Natural killer cell treated with Interleukin-12 subunit alpha and Interleukin-12 subunit beta and Interleukin-15 and Interleukin-18, amount 100 ng/mL, for 72 hours (primary cell): Measurements from ENCODE around the gene OAS3. TPM values are rescaled to one million over a fixed set of nuclear protein-coding genes. Genes with fewer than 3 reads are reported as not detected.
A peak's percentile ranks its signal among the peaks of the same experiment; 100 is the strongest.

Source experiments
- ATAC-seq, 2 donors: fragments of 150-1000 bp; cut with Tn5 transposase in 1 of 2; sonication (Bioruptor Pico), chemical (Tn5 transposase) in 1 of 2; 2 replicates each; pipeline ENCODE4 v1.10.0; 2021
- DNase-seq: peaks from one replicate; pipeline ENCODE4 v3.0.0; 2022; ENCODE audit warnings: low spot score
- H3K27ac Mint-ChIP-seq, 2 donors: 1 replicate in 1 of 2; 2 replicates in 1 of 2; pipeline ENCODE4 v1.8.0; 2022; ENCODE audit warnings: mixed read lengths in 2 of 2, mild to moderate bottlenecking in 1 of 2, moderate library complexity in 1 of 2
- H3K27me3 Mint-ChIP-seq, 2 donors: 1 replicate in 1 of 2; 2 replicates in 1 of 2; pipeline ENCODE4 v1.8.0; 2022; ENCODE audit warnings: mixed read lengths in 2 of 2
- H3K36me3 Mint-ChIP-seq: one replicate; pipeline ENCODE4 v1.8.0; 2022; ENCODE audit warnings: mixed read lengths
- H3K4me1 Mint-ChIP-seq, 2 donors: 1 replicate in 1 of 2; 2 replicates in 1 of 2; pipeline ENCODE4 v1.8.0; 2022; ENCODE audit warnings: low read depth in 2 of 2, mixed read lengths in 2 of 2, mild to moderate bottlenecking in 1 of 2
- H3K4me3 Mint-ChIP-seq: one replicate; pipeline ENCODE4 v1.8.0; 2022; ENCODE audit warnings: mixed read lengths
- H3K9me3 Mint-ChIP-seq: 2 replicates; pipeline ENCODE4 v1.8.0; 2022; ENCODE audit warnings: mixed read lengths
- total RNA-seq, 2 donors: library from RNA; stranded (reverse); gene quantifications; one replicate each; pipeline ENCODE4 v1.2.3, GENCODE V29; 2022

The OAS3 gene
- total RNA-seq, 2 donors from 2014 or later, result 20.1 to 22.5 TPM

DNA sequence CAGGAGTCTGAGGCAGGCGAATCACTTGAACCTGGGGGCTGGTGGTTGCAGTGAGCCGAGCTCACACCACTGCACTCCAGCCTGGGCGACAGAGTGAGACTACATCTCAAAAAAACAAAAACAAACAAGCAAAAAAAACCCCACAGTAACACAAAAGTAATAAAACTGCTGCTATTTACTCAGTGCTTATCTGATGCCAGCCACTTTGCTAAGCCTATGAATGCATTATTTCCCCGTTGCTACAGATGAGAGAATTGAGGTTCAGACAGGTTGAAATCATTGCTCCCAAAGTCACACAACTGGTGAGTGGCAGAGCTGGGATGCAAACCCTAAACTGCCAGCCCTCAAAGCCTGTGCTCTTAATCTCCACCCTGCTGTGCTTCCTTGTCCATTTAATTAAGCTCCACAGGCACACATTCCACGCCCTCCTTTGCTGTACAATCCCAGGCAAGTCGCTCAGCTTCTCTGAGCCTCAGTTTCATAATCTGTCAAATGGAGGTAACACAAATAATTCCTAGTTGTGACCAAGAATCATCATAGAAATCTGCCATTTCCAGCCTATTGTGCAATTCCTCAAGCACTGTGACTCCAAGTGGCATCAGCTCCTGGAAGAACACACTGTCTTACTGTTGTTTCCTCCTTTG, 5.7 kb upstream of the OAS3 start:
- Mint-ChIP-seq H3K4me1 (peaks cover 5 to 6% of the 10 kb centered on the region in 2 donors), H3K36me3 (no peaks in the 10 kb centered on the region), H3K27me3 (no peaks in the 10 kb centered on the region), H3K27ac (peak overlapping the region in 1 of 2 donors; percentile 26), H3K4me3 (no peak overlapping the region), H3K9me3 (peaks cover under 1% of the 10 kb centered on the region)
- ATAC-seq (no peak), DNase-seq (no peak)

GRCh38 chr12:112933129-112933505, 5.2 kb upstream of the OAS3 start:
- peak overlapping the region in 1 of 2 donors; percentile 26 for H3K27ac Mint-ChIP-seq
- DNase-seq, result no peak
- peaks cover 10% of the 10 kb centered on the region in 2 donors for H3K4me1 Mint-ChIP-seq
- no peaks in the 10 kb centered on the region for H3K27me3 Mint-ChIP-seq
- H3K36me3 Mint-ChIP-seq, result no peaks in the 10 kb centered on the region
- H3K4me3 Mint-ChIP-seq, result no peak overlapping the region
- H3K9me3 Mint-ChIP-seq, result no peaks in the 10 kb centered on the region
- ATAC-seq, result no peak

- H3K36me3 Mint-ChIP-seq, result no peaks in the 10 kb centered on the region
- DNase-seq (no peak), ATAC-seq (no peak)
- H3K4me3 Mint-ChIP-seq, result no peak overlapping the region
- H3K27me3 Mint-ChIP-seq, result no peaks in the 10 kb centered on the region
- peaks cover 26 to 31% of the 10 kb centered on the region in 2 donors for H3K4me1 Mint-ChIP-seq
- peak overlapping the region in 1 of 2 donors; percentile 70 for H3K27ac Mint-ChIP-seq
- H3K9me3 Mint-ChIP-seq, result no peaks in the 10 kb centered on the region
These were observed 2.0 kb upstream of the OAS3 start for GRCh38 chr12:112936264-112936663.

DNA sequence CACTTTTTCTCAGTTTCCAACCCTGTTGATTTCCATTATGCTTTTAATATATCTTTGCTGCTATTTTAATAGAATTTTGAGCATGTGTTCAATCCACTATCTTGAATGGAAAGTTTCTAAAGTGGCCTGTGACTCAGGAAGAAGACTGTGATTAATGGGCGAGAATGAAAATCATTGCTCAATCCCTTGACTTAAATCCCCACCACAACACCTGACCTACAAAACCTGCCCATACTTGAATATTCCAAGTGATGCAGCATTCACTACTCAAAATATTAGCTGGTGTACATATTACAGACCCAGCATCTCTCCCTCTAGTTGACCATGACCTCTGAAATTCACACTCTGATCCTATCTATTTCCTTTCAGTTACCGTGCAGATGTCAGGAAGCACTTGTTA, 1.3 kb upstream of the OAS3 start:
- peak overlapping the region; percentile 70 to 83 for H3K27ac Mint-ChIP-seq
- no peaks in the 10 kb centered on the region for H3K36me3 Mint-ChIP-seq
- ATAC-seq (no peak), DNase-seq (no peak)
- H3K4me3 Mint-ChIP-seq, result peak overlapping the region; percentile 3
- H3K9me3 Mint-ChIP-seq, result no peaks in the 10 kb centered on the region
- H3K4me1 Mint-ChIP-seq, result peaks cover 26 to 31% of the 10 kb centered on the region in 2 donors
- no peaks in the 10 kb centered on the region for H3K27me3 Mint-ChIP-seq

GRCh38 chr12:112938751-112939150, 477 bp downstream of the OAS3 start:
- no peaks in the 10 kb centered on the region for H3K36me3 Mint-ChIP-seq
- ATAC-seq, result no peak

DNA sequence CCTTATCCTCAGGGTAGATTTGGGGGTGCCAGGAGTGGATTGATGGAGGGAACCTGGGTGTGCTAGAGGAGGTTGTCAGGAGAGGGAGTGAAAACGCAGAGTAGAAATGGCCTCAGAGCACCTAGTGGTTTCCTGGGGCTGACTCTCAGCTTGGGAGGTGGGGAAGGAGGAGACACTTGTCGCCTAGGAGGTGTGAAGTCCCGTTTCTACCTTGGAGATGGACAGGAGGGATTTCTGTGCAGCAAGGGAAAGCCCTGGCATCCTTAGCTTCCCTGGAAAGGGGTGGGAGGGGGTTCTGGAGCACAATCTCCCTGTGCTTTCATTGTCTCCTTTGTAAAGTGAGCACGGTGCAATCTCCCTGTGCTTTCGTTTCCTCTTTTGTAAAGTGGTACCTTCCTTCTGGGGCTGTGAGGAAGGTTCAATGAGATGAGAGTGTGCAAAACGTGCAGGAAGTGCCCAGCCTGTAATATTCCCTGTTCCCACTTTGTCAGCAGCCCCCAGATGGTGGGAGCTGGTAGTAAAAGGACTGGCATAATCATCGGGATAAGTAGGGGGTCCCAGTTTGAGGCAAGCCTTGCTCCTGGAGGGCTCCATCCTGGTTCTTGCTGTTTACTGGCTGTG, 1.6 kb downstream of the OAS3 start:
- ATAC-seq (no peak), DNase-seq (no peak)
- peak overlapping the region; percentile 83 for H3K4me3 Mint-ChIP-seq
- peaks cover 7% of the 10 kb centered on the region for H3K36me3 Mint-ChIP-seq
- H3K4me1 Mint-ChIP-seq, result peaks cover 26 to 38% of the 10 kb centered on the region in 2 donors
- no peaks in the 10 kb centered on the region for H3K27me3 Mint-ChIP-seq
- no peaks in the 10 kb centered on the region for H3K9me3 Mint-ChIP-seq
- peak overlapping the region; percentile 70 to 83 for H3K27ac Mint-ChIP-seq

More at GRCh38 chr12:112938751-112939150, 477 bp downstream of the OAS3 start:
- H3K4me1 Mint-ChIP-seq, result peaks cover 26 to 31% of the 10 kb centered on the region in 2 donors
- peak overlapping the region; percentile 70 to 83 for H3K27ac Mint-ChIP-seq
- H3K27me3 Mint-ChIP-seq, result no peaks in the 10 kb centered on the region
- DNase-seq, result no peak
- H3K9me3 Mint-ChIP-seq, result no peaks in the 10 kb centered on the region
- peak overlapping the region; percentile 83 for H3K4me3 Mint-ChIP-seq

- Mint-ChIP-seq H3K4me1 (peaks cover 26 to 38% of the 10 kb centered on the region in 2 donors), H3K27me3 (no peaks in the 10 kb centered on the region), H3K9me3 (no peaks in the 10 kb centered on the region), H3K27ac (no peak overlapping the region), H3K4me3 (no peak overlapping the region), H3K36me3 (peaks cover 8% of the 10 kb centered on the region)
- no peak for ATAC-seq
- no peak for DNase-seq
These were observed 3.5 kb downstream of the OAS3 start for GRCh38 chr12:112941528-112942335.

GRCh38 chr12:112942572-112942971, 4.3 kb downstream of the OAS3 start:
- H3K4me1 Mint-ChIP-seq, result peaks cover 21 to 32% of the 10 kb centered on the region in 2 donors
- H3K4me3 Mint-ChIP-seq, result no peak overlapping the region
- no peaks in the 10 kb centered on the region for H3K27me3 Mint-ChIP-seq
- H3K27ac Mint-ChIP-seq, result no peak overlapping the region
- H3K36me3 Mint-ChIP-seq, result peaks cover 11% of the 10 kb centered on the region
- no peak for ATAC-seq
- DNase-seq, result no peak
- H3K9me3 Mint-ChIP-seq, result no peaks in the 10 kb centered on the region

DNA sequence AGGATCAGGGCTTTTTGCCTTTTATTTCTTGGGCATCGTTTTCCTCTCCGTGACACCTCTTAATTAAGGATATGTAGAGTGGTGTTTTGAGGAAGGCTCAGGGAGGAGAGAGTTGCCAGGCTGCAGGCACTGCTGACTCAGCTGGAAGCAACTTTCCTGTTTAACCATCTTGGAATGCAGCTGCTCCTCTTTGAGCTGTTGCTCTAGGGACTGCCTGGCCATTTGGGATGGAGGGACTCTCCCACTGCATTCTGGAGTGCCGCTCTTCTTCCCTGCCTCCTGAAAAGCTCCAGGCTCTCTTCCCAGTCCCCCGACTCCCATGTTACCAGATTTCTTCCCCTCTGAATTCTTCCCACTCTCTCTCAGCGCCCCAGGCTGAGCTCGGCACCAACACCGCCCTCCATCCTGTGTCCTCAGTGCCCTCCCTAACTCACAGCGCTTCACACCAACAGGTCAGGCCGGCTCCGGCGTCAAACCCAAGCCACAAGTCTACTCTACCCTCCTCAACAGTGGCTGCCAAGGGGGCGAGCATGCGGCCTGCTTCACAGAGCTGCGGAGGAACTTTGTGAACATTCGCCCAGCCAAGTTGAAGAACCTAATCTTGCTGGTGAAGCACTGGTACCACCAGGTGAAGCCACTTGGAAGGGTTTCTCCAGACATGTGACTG, 5.9 kb downstream of the OAS3 start:
- Mint-ChIP-seq H3K36me3 (peaks cover 12% of the 10 kb centered on the region), H3K4me3 (no peak overlapping the region), H3K9me3 (no peaks in the 10 kb centered on the region), H3K4me1 (peaks cover 12 to 21% of the 10 kb centered on the region in 2 donors), H3K27me3 (no peaks in the 10 kb centered on the region), H3K27ac (no peak overlapping the region)
- DNase-seq (no peak), ATAC-seq (no peak)

GRCh38 chr12:112945515-112945914, 7.2 kb downstream of the OAS3 start:
- peaks cover 0 to 7% of the 10 kb centered on the region in 2 donors for H3K4me1 Mint-ChIP-seq
- peaks cover 12% of the 10 kb centered on the region for H3K36me3 Mint-ChIP-seq
- H3K27me3 Mint-ChIP-seq, result no peaks in the 10 kb centered on the region
- no peak overlapping the region for H3K27ac Mint-ChIP-seq
- H3K9me3 Mint-ChIP-seq, result no peaks in the 10 kb centered on the region
- H3K4me3 Mint-ChIP-seq, result no peak overlapping the region
- DNase-seq (no peak), ATAC-seq (no peak)

GRCh38 chr12:112946236-112947000, 8.1 kb downstream of the OAS3 start:
- Mint-ChIP-seq H3K27me3 (no peaks in the 10 kb centered on the region), H3K4me1 (peaks cover 0 to 7% of the 10 kb centered on the region in 2 donors), H3K9me3 (no peaks in the 10 kb centered on the region), H3K4me3 (no peak overlapping the region), H3K27ac (no peak overlapping the region), H3K36me3 (peaks cover 12% of the 10 kb centered on the region)
- ATAC-seq, result no peak
- DNase-seq, result no peak

DNA sequence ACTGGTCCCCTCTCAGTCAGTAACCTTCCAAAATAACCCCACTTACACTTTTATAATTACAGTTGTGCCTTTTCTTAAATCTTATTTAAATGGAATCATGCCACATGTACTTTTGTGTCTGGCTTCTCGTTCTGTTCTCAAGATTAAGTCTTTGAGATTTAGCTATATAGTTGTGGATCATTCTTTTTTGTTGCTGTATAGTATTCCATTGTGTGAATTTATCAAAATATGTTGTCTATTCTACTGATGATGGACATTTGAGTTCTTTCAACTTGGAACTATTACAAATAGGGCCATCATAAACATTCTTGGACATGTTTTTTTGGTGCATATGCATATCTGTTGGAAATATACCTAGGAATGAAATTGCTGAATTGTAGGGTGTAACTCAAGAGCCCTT, 9.0 kb downstream of the OAS3 start:
- DNase-seq, result no peak
- no peaks in the 10 kb centered on the region for H3K9me3 Mint-ChIP-seq
- H3K4me1 Mint-ChIP-seq, result peaks cover 0 to 7% of the 10 kb centered on the region in 2 donors
- no peak overlapping the region for H3K27ac Mint-ChIP-seq
- H3K36me3 Mint-ChIP-seq, result peaks cover 16% of the 10 kb centered on the region
- no peak for ATAC-seq
- no peaks in the 10 kb centered on the region for H3K27me3 Mint-ChIP-seq
- no peak overlapping the region for H3K4me3 Mint-ChIP-seq

- Mint-ChIP-seq H3K4me1 (peaks cover 0 to 7% of the 10 kb centered on the region in 2 donors), H3K9me3 (no peaks in the 10 kb centered on the region), H3K27me3 (no peaks in the 10 kb centered on the region), H3K36me3 (peaks cover 20% of the 10 kb centered on the region), H3K4me3 (no peak overlapping the region), H3K27ac (no peak overlapping the region)
- no peak for DNase-seq
- ATAC-seq, result no peak
These were observed 9.5 kb downstream of the OAS3 start for GRCh38 chr12:112947761-112948160.
